DMS153 treated with DMSO at 0.1 percent for 48 hours (cell line): ENCODE results near the gene UFL1.
"Not testable (repeated sequence)": the region's sequence is repeated elsewhere in the genome, so short reads cannot be mapped to it uniquely, and the experiment has no call there.

Source experiments
- DNase-seq: peaks from one replicate; lab custom pipeline; 2025; ENCODE audit not compliant: unreplicated experiment; lab: John Stamatoyannopoulos, UW

Gene UFL1

GRCh38 chr6:96521644-96522464, at the start of gene UFL1:
Gene UFL1 (plus strand): TSS chr6:96521806. CDS start chr6:96521874, 68 bp downstream.
- DNase-seq, result peak; percentile 90

GRCh38 chr6:96472291-96472690, 49.3 kb upstream of the UFL1 start:
- not testable (repeated sequence) for DNase-seq

- no peak for DNase-seq
Measured at GRCh38 chr6:96478695-96479094, 42.9 kb upstream of the UFL1 start.

- no peak for DNase-seq
Measured at GRCh38 chr6:96491926-96492325, 29.7 kb upstream of the UFL1 start.

- DNase-seq, result no peak
Measured at GRCh38 chr6:96499781-96500180, 21.8 kb upstream of the UFL1 start.

- no peak for DNase-seq
Measured at GRCh38 chr6:96502915-96503314, 18.7 kb upstream of the UFL1 start.

GRCh38 chr6:96505363-96505762, 16.2 kb upstream of the UFL1 start:
- no peak for DNase-seq

GRCh38 chr6:96509281-96509680, 12.3 kb upstream of the UFL1 start:
- no peak for DNase-seq

- DNase-seq, result no peak
Measured at GRCh38 chr6:96520171-96521115, 1.2 kb upstream of the UFL1 start.

- DNase-seq, result no peak
Measured at GRCh38 chr6:96521306-96521643, 331 bp upstream of the UFL1 start.

- no peak for DNase-seq
Measured at GRCh38 chr6:96522465-96523009, 931 bp downstream of the UFL1 start.

GRCh38 chr6:96528193-96528592, 6.6 kb downstream of the UFL1 start:
- no peak for DNase-seq

GRCh38 chr6:96532399-96532798, 10.8 kb downstream of the UFL1 start:
- no peak for DNase-seq

- no peak for DNase-seq
Measured at GRCh38 chr6:96537726-96538125, 16.1 kb downstream of the UFL1 start.

- no peak for DNase-seq
Measured at GRCh38 chr6:96542702-96543101, 21.1 kb downstream of the UFL1 start.

- DNase-seq, result no peak
Measured at GRCh38 chr6:96545882-96546281, 24.3 kb downstream of the UFL1 start.

GRCh38 chr6:96547654-96548053, 26.0 kb downstream of the UFL1 start:
- no peak for DNase-seq

- DNase-seq, result no peak
Measured at GRCh38 chr6:96554558-96554957, 33.0 kb downstream of the UFL1 start.

- not testable (repeated sequence) for DNase-seq
Measured at GRCh38 chr6:96559740-96560139, 38.1 kb downstream of the UFL1 start.

GRCh38 chr6:96562886-96563285, 41.3 kb downstream of the UFL1 start, which contains the start of gene FHL5:
Gene FHL5 (plus strand): TSS chr6:96563128. CDS start chr6:96603614, 40,486 bp downstream.
- no peak for DNase-seq

GRCh38 chr6:96563853-96564252, 42.2 kb downstream of the UFL1 start:
- DNase-seq, result no peak

GRCh38 chr6:96570053-96570452, 48.4 kb downstream of the UFL1 start:
- DNase-seq, result no peak
